Activated effector memory CD4-positive, alpha-beta T cell treated with anti-CD3 and anti-CD28 coated beads, Interleukin-2, amount 50 U/mL, for 16 hours (primary cell): Measurements from ENCODE around the gene SEMA6B.
"Not testable (repeated sequence)": the region's sequence is repeated elsewhere in the genome, so short reads cannot be mapped to it uniquely, and the experiment has no call there.

ENCODE experiments used
- DNase-seq: peaks from one replicate; pipeline ENCODE4 v3.0.0-alpha.2; 2020

The SEMA6B gene

GRCh38 chr19:4543842-4544647 lies 15.4 kb downstream of the SEMA6B start:
- DNase-seq, result no peak

- no peak for DNase-seq
Measured at GRCh38 chr19:4542896-4543841, 16.3 kb downstream of the SEMA6B start.

DNA sequence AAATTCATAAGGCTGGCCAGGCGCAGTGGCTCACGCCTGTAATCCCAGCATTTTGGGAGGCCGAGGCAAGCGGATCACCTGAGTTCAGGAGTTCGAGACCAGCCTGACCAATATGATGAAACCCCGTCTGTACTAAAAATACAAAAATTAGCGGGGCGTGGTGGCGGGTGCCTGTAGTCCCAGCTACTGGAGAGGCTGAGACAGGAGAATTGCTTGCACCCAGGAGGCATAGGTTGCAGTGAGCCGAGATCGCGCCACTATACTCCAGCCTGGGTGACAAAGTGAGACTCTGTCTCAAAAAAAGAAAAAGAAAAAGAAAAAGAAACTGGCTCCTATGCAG lies 17.7 kb downstream of the SEMA6B start:
- DNase-seq, result not testable (repeated sequence)

DNA sequence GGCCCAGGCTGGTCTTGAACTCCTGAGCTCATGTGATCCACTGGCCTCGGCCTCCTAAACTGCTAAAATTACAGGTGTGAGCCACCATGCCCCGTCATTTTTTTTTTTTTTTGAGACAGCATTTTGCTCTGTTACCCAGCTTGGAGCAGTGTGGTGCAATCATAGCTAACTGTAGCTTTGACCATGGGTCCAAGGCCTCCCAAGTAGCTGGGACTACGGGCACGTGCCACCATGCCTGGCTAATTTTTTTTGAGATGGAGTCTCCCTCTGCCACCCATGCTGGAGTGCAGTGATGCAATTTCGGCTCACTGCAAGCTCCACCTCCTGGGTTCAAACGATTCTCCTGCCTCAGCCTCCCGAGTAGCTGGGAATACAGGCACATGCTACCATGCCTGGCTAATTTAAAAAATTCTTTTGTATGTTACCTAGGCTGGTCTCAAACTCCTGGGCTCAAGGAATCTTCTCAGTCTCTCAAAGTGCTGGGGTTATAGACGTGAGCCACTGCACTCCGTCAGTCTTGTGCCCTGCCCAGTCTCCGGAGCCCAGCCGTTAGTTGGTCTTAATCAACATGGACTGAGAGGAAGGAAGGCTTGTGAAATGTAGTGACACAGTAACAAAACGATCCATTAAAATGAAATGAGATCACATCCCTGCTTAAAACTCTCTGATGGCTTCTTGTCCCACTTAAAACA lies 18.2 kb downstream of the SEMA6B start:
- DNase-seq, result no peak

DNA sequence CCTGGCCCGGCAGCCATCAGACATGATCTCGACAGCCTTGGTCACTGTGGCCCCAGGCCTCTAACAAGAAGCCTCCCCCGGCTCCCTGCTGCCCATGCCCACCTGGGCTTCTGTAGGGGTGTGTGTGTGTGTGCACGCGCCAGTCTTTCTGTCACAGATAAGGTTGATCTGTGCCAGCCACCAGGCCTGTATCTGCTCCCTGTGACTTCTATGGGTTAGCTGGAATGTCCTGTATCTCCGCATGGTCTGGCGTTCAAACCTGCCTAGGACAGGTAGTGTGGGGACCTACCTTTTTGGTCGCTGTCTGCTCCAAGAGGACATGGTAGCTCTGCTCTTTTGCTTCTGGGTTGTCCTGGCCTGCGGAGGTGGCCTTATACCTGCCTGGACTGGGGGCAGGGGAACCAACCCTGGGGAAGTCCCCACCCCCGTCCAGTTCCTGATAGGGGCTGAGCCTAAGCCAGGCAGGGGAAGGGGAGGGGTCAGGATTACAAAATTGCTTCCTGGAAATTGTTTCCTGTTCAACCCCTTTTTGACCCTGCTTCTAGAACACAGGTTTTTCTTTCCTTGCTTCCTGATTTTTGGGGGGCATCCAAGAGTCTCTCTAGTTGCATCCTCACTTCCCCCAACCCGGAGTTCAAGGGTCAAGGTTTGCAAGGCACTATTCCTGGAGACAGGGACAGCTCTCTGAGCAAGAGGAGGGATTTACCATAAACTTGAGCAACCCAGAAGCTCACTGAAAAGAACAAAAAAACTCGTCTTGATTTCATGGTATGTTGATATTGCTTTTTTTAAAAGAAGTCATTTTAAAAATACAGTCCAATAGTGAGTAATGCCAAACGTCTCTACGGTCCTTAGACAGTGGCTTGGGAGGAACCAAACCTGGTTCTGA lies 19.5 kb downstream of the SEMA6B start, which contains the start of gene LRG1:
Gene LRG1 (minus strand): TSS at position 344 of the 889 bp plus-strand sequence. CDS start 23 bp downstream, at position 321.
- peak; percentile 71 for DNase-seq

DNA sequence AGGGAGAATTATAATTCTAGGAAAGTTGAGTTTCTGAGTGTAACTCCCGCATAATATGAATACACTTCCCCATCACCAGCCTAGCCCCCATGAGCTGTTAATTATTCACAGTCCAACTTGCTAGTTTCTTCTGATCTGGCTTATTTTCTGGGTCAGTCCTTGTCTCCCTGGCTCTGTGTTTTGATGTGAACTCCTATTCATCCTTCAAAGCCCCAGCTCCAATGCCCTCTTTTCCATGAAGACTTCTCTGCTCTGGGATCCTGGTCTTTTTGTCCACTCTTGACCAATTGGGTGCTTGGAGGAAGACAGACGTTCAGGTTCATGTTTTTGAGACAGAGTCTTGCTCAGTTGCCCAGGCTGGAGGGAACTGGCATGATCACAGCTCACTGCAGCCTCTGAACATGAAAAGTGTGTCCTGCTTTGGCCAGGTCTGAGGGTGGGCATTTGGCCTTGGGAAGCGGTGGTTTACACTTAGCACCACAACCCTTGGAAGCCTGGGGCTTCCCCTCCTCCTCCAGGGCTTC lies 20.3 kb downstream of the SEMA6B start:
- no peak for DNase-seq

- no peak for DNase-seq
Measured at GRCh38 chr19:4538601-4538954, 20.9 kb downstream of the SEMA6B start.

DNA sequence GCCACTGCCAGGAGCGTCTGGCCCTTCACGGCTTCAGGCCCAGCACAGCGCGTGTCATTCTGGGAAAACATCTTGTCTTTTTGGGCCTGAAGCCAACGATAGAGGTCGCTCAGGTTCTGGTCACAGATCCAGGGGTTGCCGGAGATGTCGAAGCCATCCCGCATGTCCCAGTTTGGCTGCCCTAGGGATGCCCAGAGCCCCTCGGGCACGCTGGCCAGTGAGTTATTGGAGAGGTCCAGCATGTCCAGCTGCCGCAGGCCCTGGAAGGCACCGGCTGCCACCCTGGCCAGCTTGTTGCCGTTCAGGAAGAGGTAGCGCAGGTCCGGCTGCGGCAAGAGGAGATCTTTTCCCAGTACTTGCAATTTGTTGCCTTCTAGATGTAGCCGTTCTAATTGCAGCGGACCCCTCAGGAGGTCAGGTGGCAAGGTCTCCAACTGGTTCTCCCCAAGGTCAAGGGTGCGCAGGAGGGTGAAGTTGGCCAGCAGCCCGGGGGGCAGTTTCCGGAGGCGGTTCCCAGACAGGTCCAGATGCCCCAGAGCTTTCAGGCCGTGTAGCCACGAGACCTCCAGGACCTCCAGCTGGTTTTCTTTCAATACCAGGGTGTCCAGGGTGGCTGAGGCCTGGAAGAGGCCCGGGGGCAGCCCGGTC lies 21.4 kb downstream of the SEMA6B start:
- no peak for DNase-seq

DNA sequence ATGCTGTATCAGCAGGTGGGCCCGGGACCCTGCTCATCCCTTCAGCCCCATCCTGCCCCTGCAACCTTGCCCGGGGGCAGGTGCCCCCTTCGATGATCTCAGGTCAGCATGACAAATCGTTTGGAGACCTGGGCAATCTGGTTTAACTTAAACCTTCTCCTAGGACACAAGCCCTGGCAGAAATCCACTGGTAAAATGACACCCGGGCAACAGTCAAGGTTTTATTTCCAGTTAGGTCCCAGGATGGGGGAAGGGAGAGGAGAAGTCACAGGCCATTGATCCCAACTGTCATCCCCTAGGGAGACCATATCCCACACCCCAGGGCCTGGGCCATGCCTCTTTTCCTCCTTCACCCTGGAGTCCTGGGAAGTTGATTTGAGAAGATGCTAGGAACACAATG lies 22.7 kb downstream of the SEMA6B start:
- no peak for DNase-seq

DNA sequence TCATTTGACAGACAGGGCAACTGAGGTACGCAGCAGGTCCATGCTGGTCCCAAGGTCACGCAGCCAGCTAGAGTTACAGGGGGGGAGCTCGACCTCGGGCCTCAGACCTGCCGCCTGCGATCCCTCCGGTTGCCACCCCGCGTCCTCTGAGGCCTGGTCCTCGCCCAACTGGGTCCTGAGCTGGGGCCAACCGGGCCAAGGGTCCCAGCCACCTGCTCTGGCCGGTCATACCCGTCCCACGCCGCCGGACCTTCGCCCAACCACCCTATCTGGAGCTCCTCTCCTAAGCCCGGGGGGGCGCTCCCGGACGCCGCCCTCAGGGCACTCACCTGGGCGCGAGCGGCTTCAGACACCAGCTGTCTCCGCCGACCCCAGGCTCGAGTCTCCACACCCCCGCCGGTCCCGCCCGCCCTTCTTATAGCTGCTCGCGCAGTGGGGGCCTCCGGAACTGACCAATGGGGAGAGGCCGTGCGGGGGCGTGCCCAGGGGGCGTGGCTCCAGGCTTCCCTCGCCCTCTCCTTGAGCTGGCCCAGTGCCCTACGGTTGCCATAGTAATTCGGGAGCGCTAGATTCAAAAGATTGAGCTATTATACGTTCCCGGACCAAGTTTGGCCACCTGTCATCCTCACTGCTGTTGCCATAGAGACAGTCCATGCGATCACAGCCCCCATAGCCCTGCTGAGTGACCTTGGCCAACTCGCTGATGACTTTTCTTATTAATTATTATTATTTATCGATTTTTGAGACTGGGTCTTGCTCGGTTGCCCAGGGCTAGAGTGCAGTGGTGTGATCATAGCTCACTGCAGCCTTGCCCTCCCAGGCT lies 24.4 kb downstream of the SEMA6B start, which contains the start of gene PLIN5:
Gene PLIN5 (minus strand): TSS at position 389 of the 823 bp plus-strand sequence. CDS start 1,150 bp downstream, outside the sequence.
- DNase-seq, result peak; percentile 76

- no peak for DNase-seq
Measured at GRCh38 chr19:4533835-4534424, 25.6 kb downstream of the SEMA6B start.

DNA sequence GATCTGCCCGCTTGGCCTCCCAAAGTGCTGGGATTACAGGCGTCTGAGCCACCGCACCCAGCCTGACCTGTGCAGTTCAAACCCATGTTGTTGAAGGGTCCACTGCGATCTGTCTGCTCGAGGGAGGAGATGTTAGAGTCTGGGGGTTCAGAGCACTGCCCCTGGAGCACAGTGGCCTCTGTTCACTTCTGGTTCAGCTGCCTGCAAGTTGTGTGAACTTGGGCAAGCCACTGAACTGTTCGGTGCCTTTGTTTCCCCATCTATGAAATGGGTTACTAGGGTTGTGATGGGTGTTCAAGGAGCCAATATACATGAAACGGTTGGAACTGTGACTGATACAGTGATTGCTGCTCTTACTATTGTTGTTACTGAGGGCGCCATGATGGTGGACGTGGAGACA lies 26.1 kb downstream of the SEMA6B start:
- no peak for DNase-seq

DNA sequence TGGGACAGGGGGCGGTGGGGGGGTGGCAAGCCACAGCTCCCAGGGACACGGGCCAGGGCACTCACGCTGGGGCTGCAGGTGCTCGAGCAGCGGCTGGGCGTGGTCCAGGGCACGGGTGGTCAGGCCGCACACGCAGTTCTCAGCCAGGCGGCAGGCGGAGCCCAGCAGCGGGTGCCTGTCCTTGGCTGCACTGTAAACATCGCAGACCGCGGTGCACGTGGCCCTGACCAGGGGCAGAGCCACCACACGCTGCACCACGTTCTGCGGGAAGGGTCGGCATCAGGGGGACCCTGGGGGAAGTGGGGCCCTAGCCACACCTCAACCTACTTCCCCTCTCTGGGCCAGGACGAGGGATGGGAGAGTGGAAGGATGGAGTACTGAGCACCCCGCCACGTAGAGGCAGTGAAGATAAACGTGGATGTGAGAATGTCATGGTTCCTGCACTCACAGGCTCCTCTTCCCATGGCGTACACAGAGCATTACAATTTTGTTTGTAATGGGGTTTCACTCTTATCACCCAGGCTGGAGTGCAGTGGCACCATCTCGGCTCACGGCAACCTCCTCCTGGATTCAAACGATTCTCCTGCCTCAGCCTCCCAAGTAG lies 27.8 kb downstream of the SEMA6B start:
- DNase-seq, result no peak

DNA sequence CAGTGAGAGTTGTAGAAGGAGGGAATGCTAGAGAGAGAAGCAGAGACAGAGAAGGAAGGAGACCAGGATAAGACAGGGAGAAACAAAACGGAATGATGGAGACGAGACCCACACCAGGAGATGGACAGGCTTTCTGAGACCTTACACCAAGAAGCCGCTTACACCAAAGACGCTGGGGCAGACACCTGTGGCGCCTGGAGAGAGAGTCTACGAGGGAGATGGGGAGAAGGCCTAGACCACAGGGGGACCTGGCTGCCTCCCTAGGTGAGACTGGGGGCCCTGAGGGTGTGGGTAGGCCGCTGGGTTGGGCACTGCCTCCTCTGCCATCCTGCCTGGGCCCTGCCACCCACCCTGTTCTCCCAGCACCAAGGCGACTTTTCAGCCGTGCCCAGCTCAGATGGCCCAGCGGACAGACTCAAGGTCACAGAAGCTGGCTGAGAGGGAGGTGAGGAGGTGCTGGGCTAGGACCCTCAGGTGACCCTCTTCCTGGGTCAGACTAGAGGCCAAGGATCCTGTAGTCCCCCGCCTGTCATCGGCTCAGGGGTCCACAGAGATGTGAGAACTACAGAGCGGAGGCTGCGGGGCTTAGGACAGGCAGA lies 29.5 kb downstream of the SEMA6B start:
- DNase-seq, result no peak

DNA sequence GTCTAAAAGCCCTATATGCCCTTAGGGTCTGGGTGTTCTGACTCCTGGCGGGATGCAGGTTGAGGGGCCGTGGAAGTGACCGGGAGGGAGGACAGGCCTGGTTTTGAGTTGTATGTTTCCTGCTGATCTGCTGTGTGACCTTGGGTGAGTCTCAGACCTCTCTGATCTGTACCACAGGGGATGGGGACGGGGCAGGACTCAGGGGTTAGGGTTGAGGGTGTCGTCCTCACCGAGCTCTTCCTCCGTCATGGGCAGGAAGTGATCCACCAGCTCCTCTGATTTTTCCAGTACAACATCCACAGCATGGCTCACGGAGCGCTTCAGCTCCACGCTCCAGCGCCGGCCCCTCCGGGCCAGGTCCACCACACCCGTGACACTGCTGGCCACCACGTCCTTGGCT lies 30.6 kb downstream of the SEMA6B start:
- no peak for DNase-seq

GRCh38 chr19:4527377-4527776 lies 32.1 kb downstream of the SEMA6B start:
- not testable (repeated sequence) for DNase-seq

- DNase-seq, result no peak
Measured at GRCh38 chr19:4525563-4526002, 33.9 kb downstream of the SEMA6B start.

DNA sequence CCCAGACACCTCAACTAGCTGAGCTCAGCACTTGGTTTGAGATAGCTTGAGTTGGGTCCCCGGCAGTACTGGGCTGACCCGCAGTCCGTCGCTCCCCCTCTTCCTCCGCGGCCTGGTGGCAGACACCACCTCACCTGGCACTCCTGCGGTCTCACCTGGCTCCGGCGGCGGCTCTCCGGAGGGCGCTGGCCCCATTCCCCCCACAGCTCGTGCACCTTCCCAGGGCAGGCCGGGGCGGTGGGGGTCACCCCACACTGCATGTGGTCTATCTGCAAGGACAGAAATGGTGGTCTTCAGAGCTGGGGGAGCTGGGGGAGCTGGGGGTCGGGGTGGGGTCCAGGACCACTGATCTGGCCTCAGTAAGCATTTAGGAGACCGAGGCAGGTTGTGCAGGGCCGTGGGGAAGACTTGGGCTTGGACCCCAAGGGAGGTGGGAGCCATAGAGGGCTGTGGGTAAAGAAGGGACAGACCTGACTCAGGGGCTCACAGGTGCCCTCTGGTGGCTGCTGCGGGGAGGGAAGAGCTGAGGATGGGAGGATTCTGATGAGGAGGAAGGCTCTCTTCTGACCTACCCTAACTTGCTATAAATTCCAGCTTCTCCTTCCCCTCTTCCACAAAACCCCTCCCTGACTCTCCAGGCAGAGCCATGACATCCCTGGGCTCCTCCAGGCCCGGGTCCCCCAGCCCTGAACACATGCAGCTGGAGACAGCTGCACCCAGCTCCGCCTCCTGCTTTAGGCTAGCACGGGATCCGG lies 34.5 kb downstream of the SEMA6B start:
- peak; percentile 88 for DNase-seq
